HG03432 (cell line): ENCODE measurements around the gene CARM1.
"Not testable (repeated sequence)": the region's sequence is repeated elsewhere in the genome, so short reads cannot be mapped to it uniquely, and the experiment has no call there.

Experiments used
- ATAC-seq: cut with Tn5 transposase; IDR thresholded peaks from one replicate; pipeline ENCODE4 v1.9.1; 2021; ENCODE audit warnings: mild to moderate bottlenecking, moderate library complexity; ENCODE audit not compliant: unreplicated experiment

CARM1 gene

DNA sequence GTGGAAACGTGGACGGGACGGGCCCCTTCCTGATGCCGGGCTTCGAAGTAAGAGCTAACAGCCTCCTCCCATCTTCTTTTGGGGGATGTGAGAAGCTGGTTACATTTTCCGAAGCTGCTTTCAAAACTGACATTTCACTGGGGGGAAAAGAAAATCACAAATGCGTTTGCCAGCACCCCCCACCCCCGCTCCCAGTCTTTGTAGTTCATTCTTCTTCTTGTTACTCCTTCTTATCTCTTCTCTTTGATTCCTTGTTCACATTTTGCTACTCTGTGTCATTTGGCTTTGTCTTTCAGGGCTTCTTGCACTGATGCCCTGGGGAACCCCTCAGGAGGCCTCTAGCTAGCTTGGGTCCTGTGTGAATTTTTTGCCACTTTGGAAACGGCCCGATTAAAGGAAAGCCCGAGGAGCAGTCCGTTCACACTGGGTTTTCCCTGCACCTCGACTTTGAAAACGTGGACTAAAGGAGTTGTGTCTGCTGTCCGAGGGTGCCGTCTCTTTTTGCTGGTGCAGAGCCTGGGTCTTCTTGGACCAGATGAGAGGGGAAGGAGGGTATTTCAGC, 1.3 kb downstream of the CARM1 start:
- ATAC-seq, result no peak

GRCh38 chr19:10874024-10874423, 2.7 kb downstream of the CARM1 start:
- ATAC-seq, result no peak

DNA sequence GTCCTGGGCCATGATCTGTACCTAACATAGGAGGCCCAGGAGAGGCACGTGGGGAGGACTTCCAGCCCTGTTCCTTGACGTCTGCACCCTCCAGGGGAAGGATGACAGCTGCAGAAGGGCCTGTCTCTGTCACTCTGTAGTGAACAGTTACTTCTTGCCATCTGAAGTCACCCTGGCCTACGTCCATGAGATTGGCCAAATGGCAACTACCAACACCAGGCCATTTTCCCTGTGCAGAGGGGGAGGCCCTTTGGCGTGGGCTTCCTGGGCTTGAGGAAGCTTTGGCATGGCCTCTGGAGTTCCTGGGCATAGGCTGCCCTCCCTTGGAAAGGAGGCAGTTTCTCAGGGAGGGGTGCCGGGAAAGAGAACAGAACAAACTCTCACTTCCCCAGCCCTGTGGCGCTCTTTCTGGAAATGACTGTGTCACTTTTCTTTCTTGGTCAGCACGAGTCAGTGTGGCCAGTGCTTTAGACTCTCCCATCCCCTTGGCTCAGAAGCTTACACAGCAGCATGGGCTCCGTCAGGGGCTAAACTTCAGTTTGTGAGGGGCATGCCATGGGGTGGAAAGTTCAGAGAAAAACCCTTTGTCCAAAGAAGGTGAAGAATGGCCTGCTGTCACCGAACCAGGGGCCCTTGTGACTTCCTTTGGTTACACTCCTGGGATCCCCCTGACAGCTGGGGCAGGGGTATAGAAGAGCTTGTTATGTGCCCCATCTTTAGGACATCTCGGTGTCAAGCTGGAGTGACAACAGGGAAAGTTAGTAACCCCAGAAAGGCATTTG, 5.3 kb downstream of the CARM1 start:
- peak; percentile 59 for ATAC-seq

DNA sequence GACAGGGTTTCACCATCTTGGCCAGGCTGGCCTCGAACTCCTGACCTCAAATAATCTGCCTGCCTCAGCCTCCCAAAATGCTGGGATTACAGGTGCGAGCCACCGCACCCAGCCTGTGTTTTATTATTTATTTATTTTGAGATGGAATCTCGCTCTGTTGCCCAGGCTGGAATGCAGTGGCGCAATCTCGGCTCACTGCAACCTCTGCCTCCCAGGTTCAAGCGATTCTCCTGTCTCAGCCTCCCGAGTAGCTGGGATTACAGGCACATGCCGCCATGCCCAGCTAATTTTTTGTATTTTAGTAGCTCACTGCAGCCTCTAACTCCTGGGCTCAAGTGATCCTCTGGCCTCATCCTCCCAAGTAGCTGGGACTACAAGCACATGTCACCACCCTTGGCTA, 6.3 kb downstream of the CARM1 start:
- ATAC-seq, result not testable (repeated sequence)

DNA sequence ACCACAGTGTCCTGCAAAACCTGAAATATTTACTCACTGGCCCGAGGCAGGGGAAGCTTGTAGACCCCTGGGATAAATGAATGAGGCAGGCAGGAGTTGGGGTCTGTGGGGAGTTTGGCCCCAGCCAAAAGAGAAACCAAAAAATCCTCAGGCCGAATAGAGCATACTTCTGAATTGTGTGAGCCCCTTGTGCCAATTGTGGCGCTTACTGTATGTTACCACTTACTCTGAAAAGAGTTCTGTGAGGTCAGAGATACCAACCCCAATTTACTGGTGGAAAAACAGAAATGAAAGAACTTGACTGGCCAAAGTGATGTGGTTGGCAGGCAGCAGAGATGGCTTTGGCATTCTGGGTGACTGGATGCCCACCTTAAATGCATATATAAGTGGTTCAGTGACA, 6.9 kb downstream of the CARM1 start:
- no peak for ATAC-seq

DNA sequence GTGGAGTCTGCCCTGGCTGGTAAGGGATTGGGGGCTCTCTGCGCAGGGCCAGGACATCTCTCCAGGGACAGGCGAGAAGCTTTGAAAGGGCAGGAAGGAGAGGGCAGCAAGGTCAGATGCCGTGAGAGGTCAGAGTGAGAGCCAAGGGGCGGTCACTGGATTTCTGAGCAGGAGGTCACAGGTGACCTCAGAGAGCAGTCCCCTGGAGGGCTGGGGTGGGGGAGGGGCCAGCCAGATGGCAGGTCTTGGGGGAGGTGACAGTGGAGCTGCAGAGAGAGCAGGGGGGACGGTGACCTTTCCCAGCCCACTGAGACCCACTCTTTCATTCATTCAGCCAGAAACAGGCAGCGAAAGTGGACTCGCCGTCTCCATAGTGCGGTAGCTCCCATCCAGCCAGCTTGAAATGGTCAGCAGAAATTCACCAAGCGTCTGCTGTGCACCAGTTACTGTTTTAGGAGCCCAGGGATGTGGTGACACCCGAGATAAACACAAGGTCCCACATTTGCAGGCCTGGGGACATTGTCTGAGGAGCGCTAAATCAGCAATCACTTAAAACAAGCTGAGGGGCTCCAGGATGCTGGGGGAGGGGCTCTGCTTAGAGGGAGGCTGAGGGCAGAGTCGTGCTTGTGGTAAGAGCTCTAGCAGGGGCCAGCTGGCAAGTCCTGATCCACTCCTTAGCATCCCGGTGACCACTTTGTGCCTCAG, 10.2 kb downstream of the CARM1 start:
- no peak for ATAC-seq

DNA sequence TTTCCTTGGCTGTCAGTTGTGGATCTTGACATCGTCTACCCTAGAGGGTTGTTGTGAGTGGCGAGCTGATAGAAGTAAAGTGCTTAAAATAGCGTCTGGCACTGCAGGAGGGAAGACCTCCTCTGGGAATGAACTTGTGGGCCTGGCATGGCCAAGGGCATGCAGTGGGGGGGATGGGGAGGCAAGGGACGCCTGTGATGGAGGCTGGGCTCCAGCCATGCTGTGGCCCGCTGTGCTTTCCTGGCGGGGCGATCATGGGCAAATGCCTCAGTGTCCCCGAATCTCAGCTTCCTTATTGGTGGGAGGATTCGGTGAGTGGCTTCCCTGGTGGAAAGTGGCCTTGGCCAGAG, 10.7 kb downstream of the CARM1 start:
- ATAC-seq, result no peak

- no peak for ATAC-seq
Measured at GRCh38 chr19:10884274-10884673, 12.9 kb downstream of the CARM1 start.

DNA sequence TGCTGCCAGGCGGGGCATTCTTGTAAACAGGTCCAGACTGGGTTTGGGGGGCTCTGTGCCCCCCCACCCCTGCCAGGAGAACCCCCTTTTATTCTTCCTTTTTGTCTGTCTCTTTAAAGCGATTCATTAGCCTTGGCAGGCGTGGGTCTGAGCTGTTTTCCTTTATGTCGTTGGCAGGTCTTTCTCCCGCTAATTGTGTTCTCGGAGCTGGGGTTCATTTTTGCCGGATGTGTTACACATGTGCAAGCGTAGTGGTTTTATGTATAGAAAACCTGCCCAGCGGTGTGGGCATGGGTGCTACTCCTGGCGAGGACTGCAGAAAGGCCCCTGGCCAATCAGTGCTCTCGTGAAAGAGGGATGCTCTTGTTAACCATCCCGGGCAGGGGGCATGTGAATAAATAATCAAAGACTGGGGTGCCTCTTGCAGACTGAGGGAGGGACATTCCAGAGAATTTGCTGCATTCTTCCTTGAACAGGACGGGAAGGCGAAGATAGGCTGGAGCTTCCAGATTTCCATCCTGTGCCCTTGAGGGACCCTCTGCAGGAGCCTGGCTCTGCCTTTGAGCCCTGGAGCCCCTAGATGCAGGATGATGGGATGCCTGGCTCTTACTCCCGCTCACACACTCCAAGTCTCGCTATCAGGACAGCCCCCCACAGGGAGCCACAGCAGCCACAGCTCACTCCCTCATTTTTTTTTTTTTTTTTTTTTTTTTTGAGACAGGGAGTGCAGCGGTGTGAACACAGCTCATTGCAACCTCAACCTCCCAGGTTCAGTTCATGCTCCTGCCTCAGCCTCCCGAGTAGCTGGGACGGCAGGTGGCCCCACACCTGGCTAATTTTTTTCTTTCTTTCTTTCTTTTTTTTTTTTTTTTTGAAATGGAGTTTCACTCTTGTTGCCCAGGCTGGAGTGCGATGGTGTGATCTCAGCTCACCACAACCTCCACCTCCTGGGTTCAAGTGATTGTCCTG, 14.1 kb downstream of the CARM1 start:
- ATAC-seq, result no peak

DNA sequence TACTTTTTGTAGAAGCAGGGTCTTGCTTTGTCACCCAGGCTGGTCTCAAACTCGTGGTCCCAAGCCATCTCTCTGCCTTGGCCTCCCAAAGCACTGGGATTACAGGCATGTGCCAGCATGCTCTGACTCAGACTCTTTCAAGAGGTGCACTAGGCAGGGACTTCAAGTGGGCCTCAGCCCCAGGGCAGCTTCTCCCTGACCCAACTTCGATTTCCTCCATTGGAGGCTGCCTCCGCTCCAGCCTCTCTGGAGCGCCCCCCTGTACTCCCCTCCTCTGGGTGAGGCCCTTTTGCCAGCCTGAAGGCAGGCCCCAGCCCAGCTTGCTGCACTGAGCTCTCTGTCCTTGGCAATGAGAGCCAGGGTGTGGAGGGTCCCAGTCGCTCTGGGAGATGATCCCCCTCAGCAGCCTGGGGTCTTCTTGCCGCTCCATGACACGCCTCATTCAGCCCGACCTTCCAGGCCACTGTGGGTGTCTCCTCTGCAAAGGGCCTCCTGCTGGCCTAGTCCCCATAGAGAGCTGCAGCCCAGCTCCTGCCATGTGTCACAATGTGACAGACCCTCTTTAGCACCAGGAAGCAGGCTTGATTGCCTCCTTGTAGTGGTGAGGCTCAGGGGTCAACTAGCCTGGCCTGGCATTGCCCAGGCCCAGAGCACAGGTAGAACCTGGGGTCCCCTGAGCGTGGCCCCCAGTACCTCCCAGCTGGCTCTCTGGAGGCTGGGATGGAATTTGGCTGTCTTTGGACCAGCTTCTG, 16.4 kb downstream of the CARM1 start:
- ATAC-seq, result no peak

DNA sequence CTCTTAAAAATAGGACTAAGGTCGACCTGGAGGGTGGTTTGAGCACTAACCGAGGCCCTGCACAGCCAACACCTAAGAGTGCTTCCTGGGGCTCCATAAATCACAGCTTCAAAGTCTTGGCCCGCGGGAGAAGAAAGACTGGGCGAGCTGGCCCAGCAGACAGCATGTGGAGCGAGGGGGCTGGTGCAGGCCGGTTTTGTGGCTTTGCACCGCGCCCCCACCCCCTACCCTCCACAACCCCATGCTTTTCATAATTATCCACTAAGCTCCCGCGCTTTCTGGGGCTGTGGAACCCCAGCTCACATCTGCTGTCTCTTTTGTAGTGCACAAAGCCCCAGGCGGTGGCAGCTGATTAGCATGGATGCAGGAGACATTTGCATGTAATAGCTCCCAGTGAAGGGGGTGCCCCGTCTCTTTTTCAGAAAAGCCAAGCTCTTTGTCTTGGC, 17.1 kb downstream of the CARM1 start:
- no peak for ATAC-seq

- ATAC-seq, result no peak
Measured at GRCh38 chr19:10889880-10890279, 18.5 kb downstream of the CARM1 start.

DNA sequence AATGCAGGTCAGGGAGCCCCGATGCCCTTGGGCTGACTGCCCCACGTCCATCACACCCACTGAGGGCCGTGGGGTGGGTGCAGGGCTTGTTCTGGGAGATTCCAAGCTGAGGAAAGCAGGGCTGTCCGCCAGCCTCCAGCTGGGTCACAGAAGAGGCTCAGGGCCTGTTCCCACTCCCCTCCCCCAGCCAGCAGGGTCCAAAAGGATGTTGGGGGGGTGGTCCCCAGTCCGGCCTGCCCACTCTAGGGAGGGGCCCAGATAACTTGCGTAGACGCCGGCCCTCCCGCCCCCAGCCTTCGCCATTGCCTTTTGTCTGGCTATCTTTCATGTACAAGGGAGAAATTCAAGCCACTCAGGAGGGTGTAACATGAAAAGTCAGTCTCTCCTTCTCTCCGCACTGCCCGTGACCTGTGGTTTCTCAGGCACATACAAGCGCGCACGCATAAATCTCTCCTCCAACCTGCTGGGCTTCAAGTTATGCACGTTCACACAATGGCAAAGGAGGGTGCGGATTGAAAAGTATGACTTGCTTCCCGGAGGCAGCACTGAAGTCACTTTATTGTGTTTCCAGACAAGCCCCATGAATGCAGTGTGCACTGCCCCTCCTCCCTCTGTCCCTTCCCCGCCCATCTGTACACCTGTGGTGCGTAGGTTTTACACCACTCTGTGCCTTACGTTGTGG, 20.2 kb downstream of the CARM1 start:
- no peak for ATAC-seq

GRCh38 chr19:10892256-10892655, 20.9 kb downstream of the CARM1 start:
- ATAC-seq, result no peak

- no peak for ATAC-seq
Measured at GRCh38 chr19:10894911-10895213, 23.5 kb downstream of the CARM1 start.

DNA sequence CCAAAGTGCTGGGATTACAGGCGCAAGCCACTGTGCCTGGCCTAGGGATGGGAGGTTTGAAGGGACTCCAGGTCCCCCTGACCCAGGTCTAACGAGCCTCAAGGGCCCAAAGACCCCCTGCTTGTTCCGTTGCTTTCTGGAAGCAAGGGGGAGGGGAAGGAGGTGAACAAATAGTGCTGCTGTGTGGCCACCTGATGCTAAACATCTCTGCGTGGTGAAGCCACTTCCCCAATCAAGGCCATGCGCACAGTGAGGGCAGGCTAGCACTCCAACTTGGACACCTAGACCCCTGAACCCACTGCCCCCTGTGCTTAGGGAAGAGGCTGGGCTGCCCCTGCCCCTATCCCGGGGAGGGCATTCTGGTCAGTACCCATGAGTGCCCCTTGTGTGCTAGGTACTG, 24.0 kb downstream of the CARM1 start:
- no peak for ATAC-seq

DNA sequence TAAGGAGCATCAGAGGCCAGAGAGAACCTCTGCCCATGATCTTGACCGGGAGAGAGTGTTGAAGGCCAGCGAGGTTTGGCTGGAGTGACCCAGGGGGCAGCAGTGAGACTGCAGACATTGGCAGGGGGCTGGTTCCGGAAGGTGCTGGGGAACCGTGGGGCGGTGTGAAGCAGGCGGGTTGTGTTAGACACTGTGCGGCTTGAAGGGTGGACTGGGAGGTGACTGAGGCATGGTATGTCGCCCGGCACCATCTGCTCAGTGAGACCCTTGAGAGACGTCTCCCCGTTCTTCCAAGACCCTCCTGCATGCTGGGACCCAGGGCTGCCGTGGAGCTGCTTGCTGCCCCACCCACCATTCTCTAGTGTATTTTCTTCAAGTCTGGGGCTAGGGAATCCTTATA, 24.6 kb downstream of the CARM1 start:
- no peak for ATAC-seq

DNA sequence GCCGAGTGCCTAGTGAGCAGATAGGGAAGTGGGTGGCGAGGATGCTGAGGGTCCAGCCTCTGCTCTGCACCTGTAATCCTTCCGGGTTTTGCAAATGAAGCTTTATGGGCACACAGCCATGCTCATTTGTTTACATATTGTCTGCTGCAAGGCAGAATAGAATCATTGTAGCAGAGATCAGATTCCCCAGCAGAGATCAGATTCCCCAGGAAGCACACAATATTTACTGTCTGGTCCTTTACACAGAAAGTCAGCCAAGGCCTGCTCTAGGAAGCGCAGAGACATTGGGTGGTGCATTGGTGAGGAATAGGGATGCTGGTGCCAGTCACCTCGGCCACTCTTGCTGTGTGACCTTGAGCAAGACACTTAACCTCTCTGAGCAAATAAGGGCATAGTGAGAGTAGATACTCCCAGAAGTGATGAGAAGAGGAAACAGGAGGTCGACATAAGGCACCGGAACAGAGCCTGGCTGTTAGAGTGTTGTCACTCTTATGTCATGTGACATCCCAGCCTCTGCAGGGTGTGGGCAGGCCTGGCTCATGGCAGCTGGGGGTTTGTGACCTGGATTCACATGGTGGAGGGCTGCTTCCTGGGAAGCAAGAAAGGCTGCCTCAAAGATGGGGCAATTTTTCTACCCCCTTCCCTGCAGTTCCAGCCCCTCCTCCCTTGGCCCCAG, 25.6 kb downstream of the CARM1 start:
- no peak for ATAC-seq

- ATAC-seq, result no peak
Measured at GRCh38 chr19:10898633-10899032, 27.3 kb downstream of the CARM1 start.
